NCI-H524 (cell line): ENCODE results near the gene NFATC2.

Experiments
- DNase-seq, 2 experiments: peaks; one replicate each; lab custom pipeline; 2025; lab: John Stamatoyannopoulos, UW

NFATC2 gene

DNA sequence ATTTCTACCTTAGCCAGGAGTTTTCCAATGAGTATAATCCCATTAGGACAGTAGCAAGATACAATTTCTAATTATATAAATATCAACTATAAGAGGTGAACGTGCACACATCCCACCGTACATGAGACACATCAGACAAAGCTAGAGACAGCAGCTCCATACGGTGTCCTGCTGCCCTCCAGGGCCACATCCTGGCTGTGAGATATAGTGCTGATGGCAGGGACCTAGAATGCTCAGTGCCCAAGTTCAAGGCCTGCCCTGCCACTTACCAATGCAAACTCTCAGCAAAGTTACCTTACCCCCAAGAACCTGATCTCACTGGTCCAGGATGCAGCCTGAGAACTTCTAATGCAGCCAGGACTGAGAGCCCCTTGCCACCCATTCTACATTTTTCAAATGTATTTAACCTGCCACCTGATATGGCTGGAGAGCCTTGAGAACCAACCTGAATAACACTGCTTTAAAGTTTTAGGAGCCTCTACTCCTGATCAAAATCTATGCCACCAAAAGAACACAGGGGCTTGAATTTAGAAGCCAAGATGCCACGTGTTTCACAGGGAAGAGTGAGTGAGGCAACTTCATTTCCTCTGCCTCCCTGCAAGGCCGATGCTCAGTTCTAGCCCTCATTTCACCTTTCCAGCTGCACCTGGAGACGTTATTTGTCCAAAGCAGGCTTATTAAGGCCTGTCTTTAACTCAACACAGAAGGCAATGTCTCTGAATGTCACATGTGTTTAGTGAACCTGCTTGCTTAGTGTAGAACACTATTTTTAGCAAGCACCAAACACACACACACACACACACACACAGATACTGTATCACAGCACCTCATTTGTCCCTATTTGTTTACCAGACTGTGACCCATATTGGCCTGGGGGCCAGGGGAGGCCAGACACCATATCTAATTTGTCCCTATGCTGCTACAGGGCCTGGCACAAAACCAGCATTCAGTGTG, 6.1 kb downstream of the NFATC2 start:
- DNase-seq, result no peak

DNA sequence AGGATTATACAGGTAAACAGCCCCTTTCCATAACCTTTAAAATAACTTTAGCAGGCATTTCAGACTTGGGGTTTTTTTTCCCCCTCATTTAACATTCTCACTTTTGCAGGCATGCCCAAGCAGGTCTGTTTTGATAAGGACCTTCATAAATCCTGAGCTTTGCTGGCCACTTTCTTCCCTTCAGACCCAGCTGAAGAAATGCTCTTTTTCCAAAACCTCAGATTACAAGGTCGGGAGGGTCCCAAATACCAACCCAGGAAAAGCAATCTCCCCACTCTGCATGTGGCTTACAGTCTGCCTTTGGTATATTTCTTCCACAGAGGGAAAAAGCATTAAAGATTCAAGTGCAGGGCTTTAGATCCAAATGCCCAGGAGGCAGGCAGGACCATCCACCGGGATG, 6.8 kb downstream of the NFATC2 start:
- DNase-seq, result no peak

DNA sequence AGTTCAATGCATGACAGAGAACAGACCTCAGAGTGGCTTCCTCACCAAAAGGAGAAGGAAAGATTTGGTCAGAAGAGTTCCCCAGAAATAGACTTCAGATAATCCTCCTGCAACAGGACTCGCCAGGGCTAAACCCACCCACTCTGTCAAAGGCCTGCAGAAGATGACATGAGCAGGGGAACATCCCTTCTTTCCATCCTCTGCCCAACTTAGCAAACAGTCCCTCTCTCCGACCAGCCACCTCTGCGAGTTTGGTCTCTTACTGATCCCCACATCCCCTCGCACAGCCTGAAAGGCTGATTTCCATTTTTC, 7.5 kb downstream of the NFATC2 start:
- DNase-seq, result no peak

DNA sequence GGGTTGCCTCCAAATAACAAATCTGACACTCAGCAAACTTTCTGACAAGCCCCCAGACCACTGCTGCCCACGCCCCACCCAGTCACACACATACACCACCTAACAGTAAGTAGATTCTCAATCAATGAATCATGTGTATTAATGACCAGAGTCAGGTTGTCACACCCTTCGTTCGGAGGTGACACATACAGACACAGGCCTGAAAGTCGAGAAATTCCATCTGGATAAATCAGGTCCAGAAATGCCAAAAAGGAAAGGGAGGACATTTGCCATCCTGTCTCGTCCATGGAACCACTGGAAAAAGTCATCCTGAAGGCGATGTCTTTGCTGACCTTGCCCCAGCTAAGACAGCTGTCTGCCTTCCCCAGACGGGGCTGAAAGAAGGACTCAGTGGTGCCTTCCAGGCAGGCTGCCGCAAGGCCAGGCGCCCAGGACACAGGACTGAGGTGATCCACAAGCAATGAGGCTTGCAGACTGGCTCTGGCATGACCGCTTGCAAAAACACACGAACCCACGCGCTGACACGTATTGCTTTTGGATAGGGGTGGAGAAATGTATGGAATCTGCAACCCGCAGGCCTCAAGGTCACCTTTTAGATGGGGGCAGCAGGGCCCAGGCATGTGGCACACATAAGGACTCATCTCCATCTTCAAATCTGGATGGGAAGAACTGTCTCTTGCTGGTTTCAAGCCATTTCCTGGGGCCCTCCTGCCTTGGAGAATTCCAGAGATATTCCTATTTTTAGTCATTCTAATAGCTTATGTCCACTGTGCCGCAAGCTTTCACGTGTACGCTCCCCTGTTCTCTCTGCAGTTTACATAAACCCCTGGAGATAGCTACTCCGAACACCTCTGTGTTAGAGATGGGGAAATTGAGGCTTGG, 9.0 kb downstream of the NFATC2 start:
- no peak for DNase-seq

DNA sequence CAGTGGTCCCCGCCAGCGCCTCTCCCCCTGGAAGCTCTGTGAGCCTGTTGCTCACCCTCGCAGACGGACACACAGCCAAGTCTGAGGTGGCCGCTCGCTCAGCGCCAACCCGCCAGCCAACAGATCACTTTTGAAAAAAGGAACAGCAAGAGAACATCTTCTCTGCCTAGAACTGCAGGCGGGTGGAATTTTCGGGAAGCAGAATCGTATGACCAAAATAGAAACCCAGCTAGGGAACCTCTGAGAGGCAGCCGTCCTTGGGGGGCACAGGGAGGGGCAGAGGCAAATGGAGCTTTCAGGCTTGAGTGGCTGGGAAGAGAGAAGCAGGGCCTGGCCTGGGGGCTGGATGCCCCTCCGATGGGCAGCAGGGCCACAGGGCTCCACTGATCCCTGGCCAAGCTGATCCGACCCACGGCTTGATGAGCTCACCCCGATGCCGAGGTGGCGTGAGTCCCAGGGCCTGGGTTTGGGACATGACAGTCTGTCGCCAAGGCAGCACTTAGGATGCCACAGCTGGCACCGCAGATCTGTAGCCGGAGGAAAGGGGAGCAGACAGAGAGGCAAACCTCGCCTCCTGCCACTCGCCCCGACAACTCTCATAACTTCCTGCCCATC, 9.8 kb downstream of the NFATC2 start:
- DNase-seq, result no peak

DNA sequence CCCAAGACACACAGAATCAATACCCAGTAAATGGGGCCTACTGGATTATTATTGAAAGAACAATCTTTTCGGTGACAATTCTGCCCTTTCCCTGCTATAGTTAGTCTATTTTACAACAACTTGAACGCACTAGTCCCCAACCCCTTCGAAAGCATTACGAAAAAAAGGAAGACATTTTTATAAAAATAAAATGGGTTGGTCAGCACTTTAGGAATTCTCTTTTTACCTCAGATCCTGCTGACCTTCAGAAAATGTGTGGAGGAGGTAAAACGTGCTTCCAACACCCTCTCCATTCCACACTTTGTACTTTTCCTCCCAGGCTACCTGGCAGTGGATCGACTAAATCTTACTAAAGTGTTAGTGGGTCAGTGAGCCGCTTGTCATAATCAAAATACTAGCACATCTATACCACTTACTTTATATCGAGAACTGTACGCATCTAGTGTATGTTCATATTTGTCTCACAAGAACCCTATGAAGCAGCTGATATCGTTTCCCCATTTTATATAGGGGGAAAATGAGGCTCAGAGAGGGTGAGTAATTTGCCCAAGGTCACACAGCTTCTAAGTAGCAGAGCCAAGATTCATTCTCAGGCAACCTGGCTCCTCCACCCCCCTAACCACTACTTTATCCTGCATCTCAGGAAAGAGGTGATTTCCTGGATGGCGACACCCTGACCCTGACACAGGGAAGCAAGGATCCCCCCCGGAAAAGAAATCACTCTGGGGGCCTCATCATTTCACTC, 10.6 kb downstream of the NFATC2 start:
- no peak for DNase-seq

DNA sequence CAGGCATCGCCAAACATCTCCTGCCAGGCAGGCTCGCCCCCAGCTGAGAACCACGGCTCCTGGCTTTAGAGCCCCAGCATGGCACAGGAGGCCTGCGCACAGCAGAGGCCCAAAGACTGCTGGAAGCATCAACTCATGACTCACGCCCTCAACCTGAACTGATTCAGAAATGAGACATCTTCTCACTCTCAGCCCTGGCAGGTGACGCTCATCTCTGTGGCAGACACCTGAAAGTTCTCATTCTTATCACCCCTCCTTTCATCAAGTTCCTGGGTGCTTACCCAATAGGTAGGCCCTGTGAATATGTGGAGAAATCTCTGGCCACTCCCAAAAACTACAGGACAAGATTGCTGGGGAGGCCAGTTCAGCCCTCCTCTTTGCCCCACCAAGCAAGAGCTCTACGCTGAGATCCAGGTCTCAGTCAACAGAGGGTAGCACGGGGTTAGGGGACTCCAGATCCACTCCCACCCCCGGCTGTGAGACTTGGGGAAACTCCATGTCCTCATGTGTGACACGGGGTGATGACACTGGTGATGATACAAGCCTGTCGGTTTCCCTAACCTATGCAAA, 11.3 kb downstream of the NFATC2 start:
- DNase-seq, result no peak

DNA sequence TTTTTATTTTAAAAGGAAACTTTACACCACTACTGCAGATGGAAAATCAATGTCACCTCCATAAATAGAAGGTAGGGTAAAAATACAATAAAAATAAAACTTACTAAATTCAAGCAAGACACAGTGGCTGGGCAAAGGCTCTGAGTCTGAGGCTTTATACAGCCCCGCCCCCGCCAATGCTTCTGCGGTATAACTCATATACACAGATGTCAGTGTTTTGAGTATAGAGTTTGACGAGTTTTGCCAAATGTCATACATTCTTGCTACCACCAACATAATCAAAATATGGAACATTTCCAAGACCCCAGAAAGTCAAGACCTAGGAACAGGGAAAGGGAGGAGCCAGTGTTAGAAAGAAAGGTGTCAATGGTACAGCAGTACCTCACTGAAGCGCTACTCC, 12.8 kb downstream of the NFATC2 start:
- no peak for DNase-seq

DNA sequence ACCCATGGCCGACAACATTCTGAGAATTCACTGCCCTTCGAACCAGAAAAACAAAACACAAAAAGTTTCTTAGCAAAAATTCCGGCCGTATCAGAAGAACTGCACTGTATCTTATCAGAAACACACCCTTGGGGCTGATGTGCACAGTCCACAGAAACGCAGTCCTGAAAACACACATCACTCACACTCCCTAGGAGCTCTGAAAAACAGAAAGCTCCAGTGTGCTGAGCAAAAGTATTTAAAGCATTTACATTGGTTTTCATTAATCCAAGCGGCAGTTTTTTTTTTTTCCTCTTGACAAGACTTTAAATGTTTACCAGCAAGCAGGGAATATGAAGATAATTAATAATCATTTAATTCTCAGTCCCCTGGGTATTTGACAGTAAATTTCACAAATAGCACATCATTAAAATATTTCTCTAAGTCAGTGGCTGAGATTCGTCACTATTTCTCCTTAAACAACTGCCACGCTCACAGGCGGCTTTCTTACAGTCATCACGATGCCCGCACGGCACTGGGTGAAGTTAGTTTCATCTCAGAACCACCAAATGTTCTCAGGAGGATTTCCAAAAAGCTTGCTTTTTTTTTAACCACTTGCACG, 13.3 kb downstream of the NFATC2 start:
- no peak for DNase-seq

DNA sequence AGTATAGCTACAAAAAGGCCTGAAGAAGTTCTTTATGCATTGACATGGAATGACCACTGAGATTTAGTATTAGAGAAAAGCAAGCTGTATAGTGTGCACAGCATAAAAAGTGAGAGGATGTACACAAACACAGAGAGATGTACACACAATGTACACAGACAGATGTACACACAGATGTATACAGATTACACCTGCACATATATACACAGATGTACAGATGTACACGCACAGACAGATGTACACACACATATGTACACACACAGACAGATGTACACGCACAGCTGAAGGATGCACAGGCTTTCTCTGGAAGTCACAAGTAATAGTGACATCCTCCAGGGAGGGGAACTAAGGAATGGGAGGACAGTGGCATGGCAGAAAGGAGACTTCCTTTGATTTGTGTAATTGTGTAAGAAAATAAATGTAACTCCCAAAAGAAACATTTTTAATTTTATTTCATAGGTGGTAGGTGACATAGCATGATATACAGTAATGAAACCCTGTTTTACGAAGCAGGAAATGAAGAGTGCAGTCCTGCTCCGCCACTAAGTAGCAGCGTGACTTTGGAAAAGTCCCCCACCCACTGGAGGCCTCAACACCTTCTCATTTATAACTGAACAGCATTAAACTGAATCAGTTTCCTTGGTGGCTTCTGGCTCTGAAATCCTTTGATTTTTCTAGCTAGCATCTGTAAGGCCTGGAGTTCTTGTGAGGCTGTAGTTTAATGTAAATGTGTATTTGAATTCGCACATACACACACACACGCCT, 14.1 kb downstream of the NFATC2 start:
- no peak for DNase-seq

DNA sequence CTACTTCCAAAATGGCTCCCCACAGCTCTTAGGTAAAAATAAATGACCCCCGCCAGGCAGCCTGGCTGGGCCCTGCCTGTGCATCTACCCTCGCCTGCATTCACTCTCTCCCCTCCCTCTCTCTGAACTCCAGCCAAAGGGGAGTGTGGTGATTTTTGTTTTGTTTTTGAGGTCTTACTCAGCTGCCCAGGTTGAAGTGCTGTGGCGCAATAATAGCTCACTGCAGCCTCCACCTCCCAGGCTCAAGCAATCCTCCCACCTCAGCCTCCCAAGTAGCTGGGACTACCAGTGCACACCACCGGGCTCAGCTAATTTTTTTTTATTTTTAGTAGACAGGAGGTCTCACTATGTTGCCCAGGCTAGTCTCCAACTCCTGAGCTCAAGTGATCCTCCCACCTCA, 15.8 kb downstream of the NFATC2 start:
- no peak for DNase-seq

DNA sequence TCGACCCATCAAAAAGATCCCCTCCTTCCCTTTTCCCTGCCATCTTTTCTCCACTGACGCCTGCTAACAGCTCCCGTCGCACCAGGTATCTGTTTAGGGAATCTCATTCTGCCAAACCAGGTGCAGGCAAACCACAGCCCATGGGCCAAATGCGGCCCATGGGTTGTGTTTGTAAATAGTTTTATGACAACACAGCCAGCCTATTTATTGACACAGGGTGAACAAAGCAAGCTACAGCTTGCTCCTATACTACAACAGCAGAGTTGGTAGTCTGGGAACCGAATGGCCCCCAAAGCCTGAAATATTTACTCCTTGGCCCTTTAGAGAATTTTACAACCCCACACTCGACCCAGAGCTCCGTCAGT, 16.4 kb downstream of the NFATC2 start:
- DNase-seq, result no peak

DNA sequence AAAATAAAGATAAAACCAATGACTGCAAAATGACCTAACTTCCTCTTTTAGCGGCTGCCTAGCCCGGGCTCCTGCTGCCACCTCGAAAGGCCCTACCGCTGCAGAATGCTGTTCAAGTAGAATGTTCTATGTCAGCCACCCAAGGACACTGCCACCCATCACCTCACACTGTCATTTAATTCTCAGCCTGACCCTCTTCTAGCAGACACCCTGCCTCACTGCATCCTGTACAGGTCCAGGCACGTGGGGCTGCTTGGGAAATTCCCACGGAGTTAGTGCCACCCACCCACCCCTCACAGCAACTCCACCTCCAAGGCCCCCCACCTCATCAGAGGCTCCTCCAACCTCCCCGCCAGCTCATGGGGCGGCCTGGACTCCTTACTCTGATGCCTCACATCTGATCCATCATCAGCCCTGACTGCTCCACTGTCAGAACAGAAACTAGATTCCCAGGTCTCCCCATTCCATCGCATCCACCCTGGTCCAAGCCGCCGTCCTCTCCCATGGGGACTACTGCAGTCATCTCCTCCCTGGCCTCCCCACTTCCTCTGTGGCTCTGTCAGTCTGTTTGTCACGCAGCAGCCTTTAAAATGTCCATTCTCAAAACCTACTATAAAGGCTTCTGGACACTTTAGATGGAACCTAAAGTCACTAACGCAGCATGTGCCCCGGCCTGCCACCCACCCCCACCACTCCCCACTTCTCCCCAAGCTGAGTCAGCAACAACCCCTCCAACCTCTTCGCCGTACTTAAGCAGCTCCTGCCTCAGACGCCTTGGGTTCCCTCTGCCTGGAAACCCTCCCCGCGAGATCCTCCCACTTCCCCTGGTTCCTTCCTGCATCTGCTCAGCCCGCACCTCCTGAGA, 17.0 kb downstream of the NFATC2 start:
- no peak for DNase-seq

DNA sequence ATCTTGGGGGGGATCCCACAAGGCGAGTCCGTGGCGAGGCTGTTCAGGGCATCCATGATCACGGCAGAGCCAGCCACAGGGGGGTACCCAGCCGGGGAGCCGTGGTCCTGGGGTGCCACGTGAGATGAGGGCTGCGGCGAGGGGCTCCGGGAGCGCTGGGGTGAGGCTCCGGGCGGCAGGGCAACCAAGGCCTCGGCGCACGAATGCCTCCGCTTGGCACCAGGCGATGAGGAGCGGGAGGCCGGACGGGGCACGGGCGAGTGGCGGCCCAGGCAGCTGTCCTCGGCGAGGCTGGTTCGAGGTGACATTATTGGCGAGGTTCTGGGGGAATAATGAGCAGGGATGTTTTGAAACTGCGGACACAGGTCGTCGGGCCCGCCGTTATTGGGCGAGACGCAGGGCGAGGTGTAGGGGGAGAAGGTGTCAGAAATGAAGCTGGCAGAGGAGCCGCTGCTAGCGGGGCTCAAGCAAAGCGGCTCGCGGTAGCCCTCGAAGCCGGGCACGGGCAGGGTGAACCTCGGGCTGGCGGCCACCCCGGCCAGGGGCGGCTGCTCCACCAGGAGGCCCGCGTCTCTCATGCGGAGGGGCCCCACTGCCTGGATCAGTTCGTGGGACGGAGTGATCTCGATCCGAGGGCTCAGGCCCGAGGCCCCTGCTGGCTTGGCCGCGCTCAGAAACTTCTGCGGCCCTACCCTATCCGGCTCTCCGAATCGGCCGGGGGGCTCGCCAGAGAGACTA, 19.1 kb downstream of the NFATC2 start:
- DNase-seq, result no peak

DNA sequence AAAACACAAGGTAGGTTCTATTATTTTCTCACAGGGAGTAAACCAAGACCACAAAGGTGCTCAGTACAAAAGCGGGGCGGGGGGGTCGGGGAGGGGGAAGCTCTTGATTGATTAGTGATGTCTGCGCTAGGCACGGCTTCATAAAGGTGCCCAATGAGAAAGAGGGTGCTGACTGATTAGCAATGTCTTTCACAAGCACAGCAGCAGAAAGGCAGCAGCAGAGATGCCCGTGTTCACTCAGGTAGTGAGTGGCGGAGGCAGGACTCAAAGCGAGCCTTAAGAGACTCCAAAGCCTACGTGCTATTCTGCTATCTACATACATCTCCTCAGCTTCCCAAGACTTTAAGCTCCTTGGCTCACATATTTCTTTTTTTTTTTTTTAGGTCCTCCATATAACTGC, 20.3 kb downstream of the NFATC2 start:
- DNase-seq, result no peak

DNA sequence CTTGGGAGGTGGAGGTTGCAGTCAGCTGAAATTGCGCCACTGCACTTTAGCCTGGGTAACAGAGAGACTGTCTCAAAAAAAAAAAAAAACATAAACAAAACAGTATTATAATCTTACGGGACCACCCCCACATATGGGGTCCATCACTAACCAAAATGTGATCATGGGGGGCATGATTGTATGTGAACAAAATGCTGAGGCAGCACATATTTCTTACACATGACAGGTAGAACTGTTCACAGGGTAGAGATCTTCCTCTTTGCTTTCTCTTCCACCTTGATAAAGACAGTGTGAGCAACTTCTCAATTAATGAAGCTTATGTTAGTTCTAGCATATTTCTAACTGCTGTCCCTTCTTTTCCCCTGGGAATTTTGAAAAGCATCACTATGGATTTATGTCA, 24.7 kb downstream of the NFATC2 start:
- no peak for DNase-seq

DNA sequence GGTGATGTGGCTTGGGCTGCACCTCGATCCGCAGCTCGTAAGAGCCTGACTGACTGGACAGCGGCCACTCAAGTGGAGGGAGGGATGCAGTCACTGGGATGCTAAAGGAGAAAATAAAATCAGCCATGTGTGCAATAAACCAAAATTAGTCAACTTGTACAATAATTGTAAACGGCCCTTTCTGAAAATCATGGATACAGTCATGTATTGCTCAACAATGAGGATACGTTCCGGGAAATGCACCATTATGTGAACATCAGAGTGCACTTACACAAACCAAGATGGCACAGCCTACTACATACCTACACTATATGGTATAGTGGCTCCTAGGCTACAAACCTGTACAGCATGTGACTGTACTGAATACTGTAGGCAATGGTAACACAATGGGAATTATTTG, 25.7 kb downstream of the NFATC2 start:
- no peak for DNase-seq

DNA sequence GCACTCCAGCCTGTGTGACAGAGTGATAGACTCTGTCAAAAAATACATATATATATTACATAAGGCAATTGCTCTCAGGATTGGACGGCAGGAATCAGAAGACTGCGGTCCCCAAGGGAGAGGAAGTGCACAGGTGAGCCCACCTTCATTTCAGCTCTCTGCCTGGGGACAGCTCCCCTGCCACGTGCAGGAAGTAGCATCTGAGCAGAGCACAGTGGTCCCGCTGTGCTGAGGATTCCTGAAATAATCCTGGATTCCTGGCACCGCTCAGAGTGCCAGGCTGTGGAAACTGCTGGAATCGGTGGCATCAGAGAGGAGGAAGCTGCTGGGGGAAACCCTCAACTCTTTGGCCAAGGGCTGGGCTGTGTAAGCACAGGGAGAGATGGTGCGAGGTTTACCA, 27.7 kb downstream of the NFATC2 start:
- no peak for DNase-seq

DNA sequence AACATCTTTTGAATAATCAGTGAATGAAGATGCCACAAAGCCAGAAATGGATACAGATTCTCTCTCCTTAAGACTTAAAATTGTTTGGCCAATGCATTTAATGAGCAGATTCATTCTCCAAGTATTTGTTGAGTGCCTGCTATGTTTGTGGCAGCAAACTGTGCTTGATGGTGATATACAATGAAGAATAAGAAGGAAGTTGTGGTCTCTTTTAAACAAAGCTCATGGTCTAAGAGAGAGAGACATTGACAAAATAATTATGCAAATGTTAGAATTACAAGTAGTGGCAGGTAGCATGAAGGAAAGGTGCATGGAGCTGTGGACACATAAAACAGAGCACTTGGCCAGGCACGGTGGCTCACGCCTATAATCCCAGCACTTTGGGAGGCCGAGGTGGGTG, 28.3 kb downstream of the NFATC2 start:
- DNase-seq, result no peak
